Measurements from ENCODE around the gene THSD4.
A peak's percentile ranks its signal among the peaks of the same experiment; 100 is the strongest.
"Not testable (repeated sequence)": the region's sequence is repeated elsewhere in the genome, so short reads cannot be mapped to it uniquely, and the experiment has no call there.

THSD4 gene

DNA sequence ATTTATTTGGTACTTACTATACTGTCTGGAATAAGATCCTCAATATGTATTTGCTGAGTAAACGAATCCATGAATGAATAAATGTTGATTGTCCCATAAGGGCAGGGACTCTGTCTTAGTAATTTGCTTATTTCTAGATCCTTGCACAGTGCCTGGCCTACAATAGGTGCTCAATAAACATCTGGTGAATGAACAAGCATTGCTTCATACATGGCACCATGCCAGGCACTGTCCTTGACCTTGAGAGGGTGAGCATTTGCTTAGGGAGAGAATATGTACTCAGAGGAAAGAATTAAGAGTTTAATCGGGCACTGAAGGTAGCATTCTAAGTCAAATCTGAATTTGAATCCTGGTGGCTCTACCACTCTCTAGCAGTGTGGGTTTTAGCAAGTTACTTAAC, 282.1 kb downstream of the THSD4 start:
- no peak for DNase-seq

DNA sequence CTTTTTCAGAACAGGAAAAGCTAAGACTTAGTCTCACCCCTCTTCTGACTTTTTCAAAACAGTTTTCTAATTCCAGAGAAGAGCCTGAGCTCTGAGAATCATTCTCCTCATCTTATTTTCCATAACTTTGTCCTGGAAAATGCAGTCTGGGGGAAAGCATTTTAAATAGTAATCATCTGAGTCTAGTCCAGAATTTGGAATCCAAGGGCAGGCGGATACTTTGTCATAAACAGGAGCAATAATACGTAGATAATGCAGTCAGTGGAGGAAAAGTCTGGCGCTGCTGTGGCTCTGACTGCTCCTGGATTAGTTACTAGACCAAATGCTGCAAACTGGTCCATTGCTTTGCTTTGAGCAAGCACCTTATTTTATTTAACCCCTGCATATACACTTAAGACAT, 285.0 kb downstream of the THSD4 start:
- no peak for DNase-seq

DNA sequence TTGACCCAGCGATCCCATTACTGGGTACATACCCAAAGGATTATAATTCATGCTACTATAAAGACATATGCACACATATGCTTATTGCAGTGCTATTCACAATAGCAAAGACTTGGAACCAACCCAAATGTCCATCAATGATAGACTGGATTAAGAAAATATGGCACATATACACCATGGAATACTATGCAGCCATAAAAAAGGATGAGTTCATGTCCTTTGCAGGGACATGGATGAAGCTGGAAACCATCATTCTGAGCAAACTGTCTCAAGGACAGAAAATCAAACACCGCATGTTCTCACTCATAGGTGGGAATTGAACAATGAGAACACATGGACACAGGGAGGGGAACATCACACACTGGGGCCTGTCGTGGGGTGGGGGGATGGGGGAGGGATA, 286.5 kb downstream of the THSD4 start:
- not testable (repeated sequence) for DNase-seq

DNA sequence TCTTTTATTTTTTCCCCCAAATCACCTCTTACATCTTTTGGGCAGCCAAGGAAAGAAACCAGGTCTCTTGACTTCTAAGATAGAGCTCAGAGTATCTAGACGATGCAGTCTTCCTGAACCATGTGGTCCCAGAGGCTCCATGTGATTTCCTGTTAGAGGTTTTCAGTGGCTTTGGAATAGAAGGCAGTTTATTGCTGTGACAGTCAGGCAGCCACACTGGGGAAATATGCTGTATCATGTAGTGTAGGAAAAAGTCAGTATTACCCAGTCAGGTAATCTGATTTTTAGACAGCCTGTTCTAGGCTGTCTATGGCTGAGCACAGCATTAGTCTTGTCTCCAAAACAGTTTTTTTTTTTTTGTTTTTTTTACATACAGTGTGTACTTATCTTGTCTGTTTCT, 294.3 kb downstream of the THSD4 start:
- no peak for DNase-seq

DNA sequence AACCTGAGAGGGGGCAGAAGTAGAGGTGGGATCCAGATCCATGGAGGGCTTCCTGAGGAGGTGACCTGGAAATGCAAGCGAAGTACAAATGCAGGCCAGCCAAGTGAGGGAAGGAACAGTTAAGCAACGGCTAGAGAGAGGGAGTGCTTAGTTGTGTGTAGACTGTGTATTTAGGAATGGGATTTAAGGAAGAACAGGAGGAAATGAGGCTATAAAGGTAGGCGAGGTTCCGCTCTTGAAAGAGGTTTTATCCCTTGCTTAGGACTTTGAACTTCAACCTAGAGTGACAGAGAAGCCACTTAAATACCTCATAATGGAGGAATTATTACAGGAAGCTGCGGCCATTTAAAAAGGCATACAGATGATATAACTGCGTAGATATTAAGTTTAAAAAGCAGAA, 295.1 kb downstream of the THSD4 start:
- DNase-seq, result no peak

DNA sequence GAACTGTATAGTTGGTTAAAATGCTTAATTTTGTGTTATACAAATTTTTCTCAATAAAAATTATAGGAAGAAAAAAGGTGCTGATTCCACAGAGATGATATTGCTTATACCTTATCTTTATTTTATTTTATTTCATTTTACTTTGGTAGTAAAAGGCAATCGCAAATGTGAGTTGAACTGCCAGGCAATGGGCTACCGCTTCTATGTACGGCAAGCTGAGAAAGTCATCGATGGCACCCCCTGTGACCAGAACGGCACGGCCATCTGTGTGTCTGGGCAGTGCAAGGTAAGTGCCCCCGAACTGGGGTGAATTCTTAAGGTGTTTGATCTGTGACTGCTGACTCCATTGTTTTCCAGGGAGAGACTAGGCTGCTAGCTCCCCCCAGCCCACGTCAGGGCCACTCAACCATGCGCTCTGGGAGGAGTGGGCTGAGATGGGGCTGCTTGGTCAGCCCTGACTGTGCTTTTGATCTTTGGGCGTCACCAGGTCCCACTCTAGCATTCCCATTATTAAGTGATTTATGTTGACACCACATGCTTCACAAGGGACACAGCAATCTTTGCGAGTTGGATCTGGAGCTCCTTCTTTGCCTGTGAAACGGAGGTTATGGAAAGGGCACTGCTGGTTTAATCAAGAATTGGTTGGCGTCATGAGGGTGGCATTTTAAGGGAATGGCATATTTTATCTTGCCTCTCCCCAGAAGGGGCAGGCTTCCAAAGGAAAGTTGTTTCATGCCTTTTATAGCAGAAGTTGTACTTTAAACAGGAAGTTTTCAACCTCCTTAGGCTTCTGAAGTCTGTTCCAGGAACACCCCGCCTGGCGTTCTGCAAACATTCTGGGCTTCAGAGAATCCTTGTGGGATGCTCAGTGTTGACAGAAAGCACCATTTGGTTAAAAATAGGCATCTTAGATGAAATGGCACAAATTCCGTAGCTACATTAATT, 296.5 kb downstream of the THSD4 start:
- DNase-seq, result no peak

DNA sequence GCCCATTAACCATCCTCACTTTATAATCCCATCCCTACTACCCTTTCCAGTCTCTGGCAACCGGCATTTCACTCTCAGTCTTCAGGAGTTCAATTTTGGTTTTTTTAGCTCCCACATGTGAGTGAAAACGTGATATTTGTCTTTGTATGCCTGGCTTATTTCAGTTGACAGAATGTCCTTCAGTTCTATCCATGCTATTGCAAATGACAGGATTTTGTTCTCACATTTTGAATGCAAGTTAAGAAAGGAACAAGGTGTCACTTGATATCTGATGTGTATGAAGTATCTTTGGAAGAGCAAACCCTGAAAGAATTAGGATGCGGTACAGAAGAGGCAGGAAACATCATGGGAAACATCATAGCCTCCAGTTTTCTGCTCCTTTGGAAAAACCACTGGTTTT, 298.1 kb downstream of the THSD4 start:
- DNase-seq, result no peak

DNA sequence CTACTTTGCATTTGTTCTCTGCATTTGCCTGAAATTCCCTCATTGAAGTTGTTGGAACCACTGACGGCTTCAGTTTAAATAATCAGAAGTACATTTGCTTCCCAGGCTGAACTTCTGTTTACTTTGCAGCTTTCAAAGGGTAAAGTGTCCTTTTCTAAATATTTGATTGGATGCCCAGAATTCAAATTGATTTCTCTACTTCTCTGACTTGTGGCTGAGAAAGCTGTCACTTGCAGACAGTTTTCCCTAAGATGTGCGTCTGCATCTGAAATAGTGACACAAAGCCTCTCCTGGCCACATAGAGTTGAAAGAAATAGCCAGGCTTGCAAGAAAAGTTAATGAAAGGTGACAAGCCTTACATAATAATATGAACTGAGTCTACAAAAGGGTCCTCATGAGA, 299.6 kb downstream of the THSD4 start:
- no peak for DNase-seq

DNA sequence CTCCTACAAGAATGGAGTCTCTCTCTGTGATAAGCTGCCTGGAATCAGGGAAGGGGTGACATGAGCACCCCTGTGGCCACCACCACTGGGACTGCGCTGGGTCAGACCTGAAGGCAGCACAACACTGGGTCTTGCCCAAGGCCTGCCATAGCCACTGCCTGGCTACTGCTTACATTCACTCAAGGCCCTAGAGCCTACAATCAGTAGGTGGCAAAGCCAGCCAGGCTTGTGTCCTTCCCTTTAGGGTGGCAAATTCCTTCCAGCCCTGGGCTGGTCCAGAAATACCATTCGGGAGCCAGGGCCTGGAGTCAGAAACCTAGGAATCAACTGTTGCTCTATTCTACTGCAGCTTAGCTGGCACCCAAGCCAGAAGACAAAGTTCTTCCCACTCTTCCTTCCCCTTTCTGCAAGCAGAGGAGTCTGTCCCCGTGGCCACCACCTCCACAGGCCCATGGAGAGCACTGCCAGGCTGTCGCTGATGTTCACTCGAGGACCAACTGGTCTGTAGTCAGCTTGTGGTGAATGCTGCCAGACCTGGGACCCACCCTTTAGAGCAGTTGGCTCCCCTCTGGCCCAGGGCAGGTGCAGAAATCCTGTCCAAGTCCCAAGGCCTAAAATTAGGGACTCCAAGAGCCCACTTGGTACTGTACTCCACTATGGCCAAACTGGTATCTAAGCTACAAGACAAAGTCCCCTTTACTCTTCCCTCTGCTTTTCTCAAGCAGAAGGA, 307.4 kb downstream of the THSD4 start:
- DNase-seq, result no peak

DNA sequence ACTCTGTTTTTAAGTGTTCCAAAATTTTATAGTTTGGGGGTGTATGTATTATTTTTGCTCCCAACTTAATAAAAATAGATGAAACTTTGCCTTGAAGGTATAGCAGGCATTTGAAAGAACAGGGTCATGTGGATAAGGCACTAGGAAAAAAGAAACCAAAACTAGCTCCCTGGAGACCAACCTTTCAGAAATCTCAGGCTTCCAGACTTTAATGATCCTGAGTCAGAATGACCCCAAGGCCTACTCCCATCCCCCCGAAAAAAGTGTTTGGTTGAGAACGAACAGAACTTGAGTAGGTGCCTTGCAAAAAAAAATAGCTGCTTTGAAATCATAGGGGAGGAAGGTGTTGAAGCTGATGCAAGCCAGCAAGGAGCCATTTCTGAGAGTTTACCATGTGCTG, 309.5 kb downstream of the THSD4 start:
- no peak for DNase-seq

DNA sequence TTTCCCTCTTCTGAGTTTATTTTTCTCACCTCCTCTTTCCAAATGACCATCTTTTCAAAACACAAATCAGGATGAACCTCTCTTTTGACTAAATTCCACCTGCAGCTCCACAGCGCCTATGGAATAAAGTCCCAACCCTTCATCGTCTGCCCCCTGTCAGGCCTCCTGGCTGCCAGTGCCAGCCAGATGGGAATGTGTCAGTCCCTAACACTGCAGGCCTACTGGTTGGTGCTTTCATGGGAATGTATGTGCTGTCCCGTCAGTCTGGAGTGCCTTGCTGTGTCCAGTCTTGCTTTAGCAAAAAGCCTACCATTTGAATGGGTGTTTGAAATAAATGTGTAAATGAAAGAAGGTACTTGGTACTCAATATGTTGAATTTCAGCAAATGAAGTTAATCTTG, 310.1 kb downstream of the THSD4 start:
- no peak for DNase-seq

DNA sequence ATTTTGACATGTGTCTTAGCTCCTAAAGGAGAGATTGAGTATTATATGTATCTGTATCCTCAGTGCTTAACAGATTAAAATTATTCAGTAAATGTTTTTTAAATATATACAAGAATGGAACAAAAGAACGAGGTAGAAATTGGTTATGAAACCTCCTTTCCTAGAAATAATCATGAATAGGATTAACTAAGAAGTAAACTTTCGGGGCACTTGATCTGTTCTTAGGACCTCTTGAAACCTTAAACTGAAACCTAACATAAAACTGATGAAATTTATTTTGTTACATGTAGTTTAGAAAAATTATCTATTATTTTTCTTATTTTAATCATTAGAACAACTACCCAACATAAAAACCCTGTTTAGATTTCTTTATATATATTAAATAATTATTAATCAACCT, 311.5 kb downstream of the THSD4 start:
- DNase-seq, result no peak

DNA sequence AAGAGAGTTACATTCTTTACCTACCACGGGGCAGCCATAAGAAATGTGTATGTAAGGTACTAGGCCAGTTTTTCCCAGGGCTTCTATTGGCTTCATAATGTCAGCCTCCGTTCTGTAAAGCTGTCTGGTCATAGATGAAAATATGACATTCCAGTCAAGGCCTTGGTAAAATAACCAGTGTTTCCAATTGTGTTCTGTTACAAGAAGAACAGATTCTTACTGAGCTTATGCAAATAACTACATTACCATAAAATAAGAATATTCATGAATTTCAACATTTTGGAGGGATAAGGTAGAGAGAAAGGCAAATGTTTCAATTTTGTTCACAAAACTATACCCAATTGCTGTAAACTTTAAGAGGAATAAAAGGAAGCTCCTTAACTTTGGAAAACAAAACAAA, 315.5 kb downstream of the THSD4 start:
- no peak for DNase-seq

DNA sequence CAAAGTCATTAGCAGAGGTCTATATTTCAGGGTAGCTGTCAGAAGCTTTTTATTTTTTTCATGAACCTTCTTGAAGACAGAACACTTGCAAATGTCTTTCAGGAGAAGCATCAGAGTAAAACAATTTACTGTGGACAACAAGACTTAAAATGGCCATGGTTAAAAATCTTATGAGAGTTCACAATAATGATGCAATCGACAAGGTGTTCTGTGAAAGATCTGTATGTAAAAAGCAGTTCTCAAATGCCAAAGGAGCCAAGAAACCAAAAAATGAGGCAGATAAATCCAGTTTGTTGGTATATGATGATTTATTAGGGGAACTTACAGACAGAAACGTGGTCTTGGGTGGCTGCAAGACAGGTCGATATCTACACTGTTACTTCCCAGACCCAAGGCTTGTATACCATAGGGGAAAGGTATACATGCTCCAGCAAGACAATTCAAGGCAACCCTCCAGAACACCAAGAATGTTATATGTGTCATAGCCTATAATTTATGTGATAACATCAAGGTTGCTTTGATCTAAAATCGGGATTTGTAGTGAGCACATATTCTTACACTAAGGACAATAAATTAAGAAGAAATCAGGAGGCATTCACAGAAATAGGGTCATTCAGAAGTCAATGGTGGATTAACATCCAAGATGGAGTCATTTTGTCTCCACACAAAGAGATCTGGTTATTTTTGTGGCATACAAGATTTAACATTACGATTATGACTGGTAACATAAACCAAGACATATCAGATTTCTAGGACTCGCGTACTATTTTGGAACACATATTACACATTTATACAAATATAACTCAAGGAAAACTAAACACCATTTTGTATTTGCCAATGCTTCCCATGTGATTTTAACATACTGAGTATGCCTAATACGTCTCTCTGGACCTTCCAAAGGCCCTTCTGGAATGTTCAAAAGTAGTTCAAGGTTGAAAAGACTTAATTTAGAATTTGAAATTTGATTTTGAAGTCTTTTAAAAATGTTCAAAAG, 316.4 kb downstream of the THSD4 start:
- no peak for DNase-seq

DNA sequence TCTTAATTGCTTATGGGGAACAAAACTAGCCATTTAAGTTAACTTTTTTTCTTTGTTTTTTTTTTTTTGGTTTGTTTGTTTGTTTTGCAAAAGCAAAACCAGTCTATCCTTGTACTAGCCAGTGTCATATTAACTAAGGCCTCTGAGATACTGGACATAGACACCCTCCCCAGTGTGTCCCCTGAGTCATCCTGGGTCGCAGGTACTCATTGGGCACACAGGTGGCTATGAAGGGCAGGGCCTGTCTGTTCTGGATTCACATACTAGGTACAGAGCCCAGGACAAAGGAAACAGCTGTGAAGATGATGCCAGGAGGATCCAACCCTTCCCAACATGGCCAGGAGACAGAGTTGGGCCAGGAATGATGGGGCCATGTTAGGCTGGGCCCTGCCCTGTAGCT, 318.1 kb downstream of the THSD4 start:
- DNase-seq, result no peak

DNA sequence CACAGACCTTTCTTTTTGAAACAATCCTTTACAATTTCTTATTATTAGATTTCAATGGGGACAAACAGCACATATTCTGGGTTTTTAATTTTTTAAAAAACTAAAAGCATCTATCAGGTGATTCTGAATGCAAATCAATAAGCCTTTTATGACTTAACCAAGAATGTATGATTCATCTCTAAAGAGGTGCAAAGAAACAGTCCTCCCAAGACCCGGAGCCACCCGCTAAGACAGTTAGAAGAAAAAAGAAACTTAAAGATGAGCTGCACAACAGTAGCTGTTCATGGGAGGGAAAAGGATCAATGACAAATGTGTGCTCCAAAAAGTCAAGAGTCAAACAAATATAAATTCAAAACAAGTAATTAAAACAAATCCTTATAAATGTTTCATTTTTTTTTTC, 319.5 kb downstream of the THSD4 start:
- DNase-seq, result no peak

DNA sequence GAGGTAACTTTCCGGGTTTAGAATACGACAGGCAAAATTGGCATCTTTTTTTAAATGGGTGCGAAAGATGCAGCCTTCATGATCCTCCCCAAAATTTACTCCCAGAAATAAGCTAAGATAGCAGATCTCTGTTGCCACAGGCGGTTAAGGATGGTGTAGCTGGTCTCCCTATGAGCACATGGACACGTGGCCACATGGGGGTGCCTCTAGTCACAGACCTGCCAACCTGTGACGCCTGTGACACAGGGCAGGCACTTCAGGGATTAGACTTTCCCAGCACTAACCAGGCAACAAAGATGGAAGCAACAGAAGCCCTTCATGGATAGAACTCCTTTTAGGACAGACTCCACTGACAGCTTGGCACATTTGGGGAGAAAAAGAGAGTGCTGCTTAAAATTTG, 320.3 kb downstream of the THSD4 start:
- DNase-seq, result no peak

DNA sequence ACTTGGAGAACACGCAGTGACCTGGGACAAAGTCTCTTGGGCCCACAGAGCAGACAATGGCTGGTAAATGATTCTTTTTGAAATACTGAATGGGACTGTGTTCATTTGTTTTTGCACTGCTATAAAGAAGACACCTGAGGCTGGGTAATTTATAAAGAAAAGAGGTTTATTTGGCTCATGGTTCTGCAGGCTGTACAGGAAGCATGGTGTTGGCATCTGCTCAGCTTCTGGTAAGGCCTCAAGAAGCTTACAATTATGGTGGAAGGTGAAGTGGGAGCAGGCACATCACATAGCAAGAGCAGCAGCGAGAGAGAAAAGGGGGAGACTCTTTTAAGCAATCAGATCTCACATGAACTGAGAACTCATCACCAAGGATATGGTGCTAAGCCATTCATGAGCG, 321.6 kb downstream of the THSD4 start:
- no peak for DNase-seq

DNA sequence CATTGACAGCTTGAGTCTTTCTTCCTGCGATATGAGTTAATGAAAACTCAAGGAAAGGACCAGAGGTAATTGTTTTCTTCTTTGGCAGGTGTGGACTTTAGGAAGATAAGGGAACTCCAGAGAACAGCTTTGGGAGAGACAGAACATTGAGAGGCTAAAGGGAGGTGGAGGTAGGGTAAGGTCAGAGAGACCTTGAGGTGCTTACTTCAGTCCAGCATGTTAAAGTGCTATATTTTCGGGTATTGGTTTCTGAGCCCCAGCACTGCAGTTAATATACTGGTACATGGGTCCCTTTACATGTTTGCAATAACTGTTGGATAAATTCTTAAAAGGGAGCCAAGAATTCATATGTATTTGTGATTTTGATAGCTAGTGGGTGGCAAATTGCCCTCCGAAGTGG, 322.1 kb downstream of the THSD4 start:
- no peak for DNase-seq

DNA sequence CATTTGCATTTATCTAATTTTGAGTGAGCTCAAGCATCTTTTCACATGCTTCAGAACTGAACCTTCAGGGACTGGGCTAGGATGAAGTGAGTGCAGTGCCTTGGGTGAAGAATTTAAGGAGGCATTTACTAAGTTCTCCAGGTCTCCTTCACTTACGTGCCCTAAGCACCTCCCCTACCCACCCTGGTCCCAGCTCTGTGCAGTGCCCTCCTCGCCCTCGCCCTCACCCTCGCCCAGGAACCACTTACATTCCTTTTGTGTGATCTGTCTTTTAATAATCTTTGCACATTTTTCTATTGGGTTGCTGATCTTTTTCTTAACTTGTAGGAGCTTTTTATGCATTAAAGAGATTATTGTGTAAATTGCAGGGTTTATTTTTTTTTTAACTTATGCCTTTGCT, 322.6 kb downstream of the THSD4 start:
- no peak for DNase-seq

DNA sequence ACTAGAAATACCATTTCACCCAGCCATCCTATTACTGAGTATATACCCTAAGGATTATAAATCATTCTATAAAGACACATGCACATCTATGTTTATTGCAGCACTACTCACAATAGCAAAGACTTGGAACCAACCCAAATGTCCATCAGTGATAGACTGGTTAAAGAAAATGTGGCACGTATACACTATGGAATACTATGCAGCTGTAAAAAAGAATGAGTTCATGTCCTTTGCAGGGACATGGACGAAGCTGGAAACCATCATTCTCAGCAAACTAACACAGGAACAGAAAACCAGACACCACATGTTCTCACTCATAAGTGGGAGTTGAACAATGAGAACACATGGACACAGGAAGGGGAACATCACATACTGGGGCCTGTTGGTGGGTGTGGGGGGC, 324.2 kb downstream of the THSD4 start:
- DNase-seq, result not testable (repeated sequence)

DNA sequence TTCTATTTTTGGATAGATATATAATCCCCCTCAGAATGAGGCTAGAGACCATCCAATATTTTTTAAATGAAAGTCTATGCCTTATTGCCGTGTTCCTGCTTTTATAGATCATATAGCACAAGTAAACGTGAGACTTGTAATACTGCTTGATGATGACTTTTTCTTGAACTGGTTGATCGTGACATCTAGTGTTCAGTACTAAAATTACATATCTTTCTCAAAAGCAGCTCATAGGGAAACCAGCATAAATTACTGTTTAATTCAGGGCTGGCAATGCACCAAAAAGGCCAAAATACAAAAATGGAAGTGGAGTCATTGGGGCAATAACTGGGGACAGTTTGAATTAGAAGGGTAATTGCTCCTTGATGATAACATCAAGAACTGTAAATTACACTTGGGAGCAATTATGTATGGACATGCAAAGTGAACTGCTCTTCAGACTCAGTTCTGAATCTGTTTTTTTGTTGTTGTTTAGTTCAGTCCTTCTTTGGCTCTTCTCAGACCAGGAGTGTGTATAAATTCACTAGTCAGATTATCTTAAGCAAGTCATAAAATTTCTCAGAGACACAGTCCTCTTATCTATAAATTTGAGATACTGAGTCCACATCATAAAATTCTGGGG, 325.3 kb downstream of the THSD4 start:
- DNase-seq, result peak; percentile 28 to 85 (median 40)

DNA sequence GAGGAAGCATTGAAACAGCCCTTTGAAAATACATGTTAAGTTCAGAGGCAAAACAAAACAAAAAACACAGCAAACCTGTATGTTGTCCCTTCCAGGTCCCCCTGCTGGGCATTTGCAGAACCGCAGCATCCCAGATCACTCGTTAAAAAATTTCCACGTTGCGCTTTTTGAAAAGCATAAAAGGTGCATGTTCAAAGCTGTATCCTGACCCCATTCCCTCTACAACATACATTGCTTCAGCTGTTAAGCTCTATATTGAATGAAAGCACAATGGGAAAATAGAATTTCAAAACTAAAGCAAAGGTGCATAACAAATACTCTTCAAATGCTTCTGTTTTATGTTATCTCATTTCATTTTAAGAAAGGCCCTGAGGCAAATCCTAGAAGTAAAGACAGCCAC, 328.3 kb downstream of the THSD4 start:
- DNase-seq, result peak; percentile 33 to 76 (median 60)
